ENCODE data around the gene CUL7. TPM values are rescaled to one million over a fixed set of nuclear protein-coding genes. Genes with fewer than 3 reads are reported as not detected.

CUL7 gene
- total and polyA plus RNA-seq, 2 of the 8 experiments (the other 6 are each of a cell fraction or from before 2014, with no cell fraction given): 10.8 to 15.0 TPM

- ChIA-PET POLR2A (ENCODE audit: partially characterized antibody) (interaction anchor here (0.6 to 29.7 kb wide), 5 partner anchors 9 to 22 kb away, joined by 3 to 584 read pairs (median 4); partner anchors contain the start of genes CUL7, KLHDC3, MEA1 and RRP36), CTCF (ENCODE audit: partially characterized antibody) (interaction anchor here (0.8 kb wide), 1 partner anchor 15 kb away, joined by 3 read pairs; no protein-coding TSS in a partner anchor)
- H4K8ac ChIP-seq (ENCODE audit: extremely low read depth, insufficient read depth, low read length): no peak overlapping the region
- H2AK5ac ChIP-seq (ENCODE audit: low read depth, low read length): no peak overlapping the region
- H3K4ac ChIP-seq (replicated peaks; ENCODE audit: insufficient read length, low read depth, low read length): no peak overlapping the region
- no peak overlapping the region for H3K56ac ChIP-seq (replicated peaks; ENCODE audit: insufficient read length, low read depth, low read length)
- H4K91ac ChIP-seq (replicated peaks; ENCODE audit: insufficient read length, low read length): no peak overlapping the region
- no peaks in the 10 kb centered on the region for H3K9me3 ChIP-seq (ENCODE audit: insufficient read depth in 2 of 2, low read depth in 1 of 2, low read length in 1 of 2)
- no peak overlapping the region for H2BK5ac ChIP-seq (ENCODE audit: low read depth, low read length)
- TF ChIP-seq KDM4A (IDR thresholded peaks at IDR 0.05; ENCODE audit: low read depth, low read length, severe bottlenecking) (no peak), CHD2 (IDR thresholded peaks at IDR 0.05; ENCODE audit: low read length) (no peak), CBX8 (IDR thresholded peaks at IDR 0.05; ENCODE audit: borderline replicate concordance, low read depth, low read length) (no peak)
- no peak overlapping the region for H4K5ac ChIP-seq (ENCODE audit: insufficient read length, low read depth, low read length)
- FAIRE-seq: no peak
- H3K18ac ChIP-seq (ENCODE audit: extremely low read depth, low read length): no peak overlapping the region
- H3K9ac ChIP-seq (replicated peaks in 1 of 4; ENCODE audit: extremely low read depth in 1 of 4, low read depth in 3 of 4, low read length in 3 of 4): no peak overlapping the region
- H3K14ac ChIP-seq (ENCODE audit: insufficient read length): no peak overlapping the region
- H3K27ac ChIP-seq (ENCODE audit: low read depth, low read length): no peak overlapping the region
- H3K23me2 ChIP-seq (ENCODE audit: low read depth, low read length): no peaks in the 10 kb centered on the region; the same call in 1 of the 2 replicates
- no peaks in the 10 kb centered on the region for H3K27me3 ChIP-seq (replicated peaks in 1 of 4; ENCODE audit: control insufficient read depth in 3 of 4, extremely low read depth in 1 of 4, insufficient read depth in 3 of 4, low read length in 3 of 4)
- WGBS, 2 experiments (ENCODE audit: extremely low coverage in 1 of 2, insufficient coverage in 1 of 2, insufficient read length in 1 of 2, insufficient replicate concordance in 2 of 2, low coverage in 1 of 2, low lambda C conversion rate in 2 of 2, missing lambda C conversion rate in 1 of 2): 92% methylated on average over 9 of the region's 9 CpGs; no CpG with 5 or more reads in 1 of the 2 experiments
- no peaks in the 10 kb centered on the region; a peak in 1 of 7 replicates for H3K4me1 ChIP-seq (replicated peaks in 1 of 4; ENCODE audit: control insufficient read depth in 3 of 4, insufficient read depth in 4 of 4, low read length in 3 of 4)
- H3K79me1 ChIP-seq (ENCODE audit: low read depth, low read length): no peaks in the 10 kb centered on the region
- H2BK120ac ChIP-seq (replicated peaks; ENCODE audit: low read depth, low read length): no peak overlapping the region
- H3K23ac ChIP-seq (ENCODE audit: insufficient read length): no peak overlapping the region
- DNase-seq (ENCODE audit: low read depth in 1 of 2, low spot score in 2 of 2): no peak
- H2BK12ac ChIP-seq (ENCODE audit: low read depth, low read length): no peak overlapping the region
- no peak overlapping the region for H3K4me3 ChIP-seq (ENCODE audit: extremely low read depth in 1 of 4, insufficient read depth in 2 of 4, low read depth in 3 of 4, low read length in 4 of 4)
- H3K36me3 ChIP-seq (ENCODE audit: control insufficient read depth in 2 of 4, insufficient read depth in 4 of 4, low read length in 3 of 4): peaks cover 0 to 24% (median 5%) of the 10 kb centered on the region in 4 experiments; a peak in 4 of 8 replicates
- peaks cover 4 to 7% of the 10 kb centered on the region in 2 experiments for H4K20me1 ChIP-seq (replicated peaks in 1 of 2; ENCODE audit: control insufficient read depth in 1 of 2, insufficient read depth in 2 of 2, low read length in 2 of 2)
- no peak overlapping the region for H2AFZ ChIP-seq (ENCODE audit: low read length)
- H3K79me2 ChIP-seq (ENCODE audit: control insufficient read depth in 1 of 2, insufficient read depth in 2 of 2, low read length in 2 of 2): no peaks in the 10 kb centered on the region
- no peak overlapping the region for H3K4me2 ChIP-seq (ENCODE audit: insufficient read depth in 1 of 2, low read depth in 2 of 2, low read length in 2 of 2)
- H2BK15ac ChIP-seq (ENCODE audit: low read length): no peak overlapping the region
- H2BK20ac ChIP-seq (ENCODE audit: low read length): no peak overlapping the region
Measured at GRCh38 chr6:43043310-43043709, 10.3 kb downstream of the CUL7 start.
